ENCODE data around the gene TRPC4.

The TRPC4 gene

DNA sequence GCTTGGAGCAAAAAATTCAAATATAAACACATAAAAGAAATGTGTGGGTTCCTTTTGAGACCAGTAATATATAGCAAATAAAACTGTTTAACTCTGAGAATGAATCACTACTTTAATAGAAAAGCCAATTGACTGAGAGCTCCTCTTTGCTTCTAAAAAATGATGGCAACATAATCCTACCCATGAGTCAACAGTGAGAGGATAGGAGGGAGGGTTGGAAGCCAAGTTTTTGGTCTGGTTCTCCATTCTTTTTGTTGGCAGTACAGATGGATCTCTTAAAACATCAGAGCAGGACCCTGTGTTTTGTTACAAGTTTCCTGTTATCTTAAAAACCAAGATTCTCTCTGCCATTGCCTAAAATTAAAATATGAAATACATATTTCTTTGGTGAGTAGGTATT lies 221.0 kb downstream of the TRPC4 start:
- no peak overlapping the region for H3K4me3 ChIP-seq (replicated peaks; ENCODE audit: low read depth, low read length)
- peak; percentile 74 for DNase-seq (ENCODE audit: low read depth)
- TF ChIP-seq, protein P1, sequence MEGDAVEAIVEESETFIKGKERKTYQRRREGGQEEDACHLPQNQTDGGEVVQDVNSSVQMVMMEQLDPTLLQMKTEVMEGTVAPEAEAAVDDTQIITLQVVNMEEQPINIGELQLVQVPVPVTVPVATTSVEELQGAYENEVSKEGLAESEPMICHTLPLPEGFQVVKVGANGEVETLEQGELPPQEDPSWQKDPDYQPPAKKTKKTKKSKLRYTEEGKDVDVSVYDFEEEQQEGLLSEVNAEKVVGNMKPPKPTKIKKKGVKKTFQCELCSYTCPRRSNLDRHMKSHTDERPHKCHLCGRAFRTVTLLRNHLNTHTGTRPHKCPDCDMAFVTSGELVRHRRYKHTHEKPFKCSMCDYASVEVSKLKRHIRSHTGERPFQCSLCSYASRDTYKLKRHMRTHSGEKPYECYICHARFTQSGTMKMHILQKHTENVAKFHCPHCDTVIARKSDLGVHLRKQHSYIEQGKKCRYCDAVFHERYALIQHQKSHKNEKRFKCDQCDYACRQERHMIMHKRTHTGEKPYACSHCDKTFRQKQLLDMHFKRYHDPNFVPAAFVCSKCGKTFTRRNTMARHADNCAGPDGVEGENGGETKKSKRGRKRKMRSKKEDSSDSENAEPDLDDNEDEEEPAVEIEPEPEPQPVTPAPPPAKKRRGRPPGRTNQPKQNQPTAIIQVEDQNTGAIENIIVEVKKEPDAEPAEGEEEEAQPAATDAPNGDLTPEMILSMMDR (IDR thresholded peaks at IDR 0.05; ENCODE audit: low read length, missing control alignments) = no peak

DNA sequence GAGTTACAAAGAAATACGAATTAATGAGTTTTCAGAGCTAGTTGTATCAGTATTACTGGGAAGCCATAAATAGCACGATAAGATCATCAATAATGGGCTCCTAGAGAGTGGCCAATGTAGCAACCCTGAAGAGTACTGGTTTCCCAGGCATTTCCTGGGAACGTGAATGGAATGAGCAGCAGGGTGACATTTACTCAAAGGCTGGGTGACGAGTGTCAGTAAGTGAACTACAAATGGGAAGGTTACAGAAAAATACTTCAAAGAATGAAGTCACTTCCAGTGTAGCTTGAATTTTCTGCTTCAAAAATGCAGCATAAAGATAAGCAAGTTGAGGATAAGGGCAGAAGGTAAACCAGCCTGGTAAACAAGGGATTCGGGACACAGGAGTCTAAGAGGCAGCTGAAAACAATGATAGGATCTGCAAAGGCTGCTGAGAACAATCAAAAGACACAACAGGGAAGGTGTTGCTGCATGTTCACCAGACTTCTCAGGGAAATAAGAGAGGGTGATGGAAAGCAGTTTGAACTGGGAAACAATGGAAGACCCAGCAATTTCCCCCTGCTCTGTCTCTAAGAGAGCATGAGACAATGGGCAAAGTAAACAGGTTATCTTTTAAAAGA lies 222.4 kb downstream of the TRPC4 start:
- H3K4me3 ChIP-seq (replicated peaks; ENCODE audit: low read depth, low read length) = no peak overlapping the region
- DNase-seq (ENCODE audit: low read depth) = peak; percentile 36
- TF ChIP-seq, protein P1 (IDR thresholded peaks at IDR 0.05; ENCODE audit: low read length, missing control alignments) = no peak

DNA sequence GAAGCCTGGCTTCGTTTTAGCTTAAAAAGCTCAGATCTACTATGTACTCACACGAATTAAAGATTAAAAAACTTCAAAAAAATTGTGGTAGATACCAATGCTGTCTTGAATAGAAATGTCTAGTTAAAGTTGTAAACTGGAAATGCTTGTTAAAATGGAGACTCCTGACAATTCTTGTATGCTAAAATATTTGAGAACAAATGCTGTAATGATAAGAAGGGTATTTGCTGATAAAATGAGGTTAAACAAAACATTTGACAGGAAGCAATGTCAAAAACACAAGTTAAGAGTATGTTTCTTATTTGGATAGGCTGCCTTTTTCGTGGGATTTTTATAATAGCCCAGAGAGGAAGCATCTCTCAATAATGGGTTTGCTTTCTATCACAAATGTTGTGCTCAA lies 223.0 kb downstream of the TRPC4 start:
- TF ChIP-seq, protein P1 (IDR thresholded peaks at IDR 0.05; ENCODE audit: low read length, missing control alignments) = no peak
- no peak overlapping the region for H3K4me3 ChIP-seq (replicated peaks; ENCODE audit: low read depth, low read length)
- peak; percentile 36 for DNase-seq (ENCODE audit: low read depth)

GRCh38 chr13:37645181-37645740 lies 224.3 kb downstream of the TRPC4 start:
- DNase-seq (ENCODE audit: low read depth) = no peak
- TF ChIP-seq, protein P1 (IDR thresholded peaks at IDR 0.05; ENCODE audit: low read length, missing control alignments) = no peak
- H3K4me3 ChIP-seq (replicated peaks; ENCODE audit: low read depth, low read length) = no peak overlapping the region

GRCh38 chr13:37641391-37641790 lies 228.2 kb downstream of the TRPC4 start:
- H3K4me3 ChIP-seq (replicated peaks; ENCODE audit: low read depth, low read length) = no peak overlapping the region
- TF ChIP-seq, protein P1 (IDR thresholded peaks at IDR 0.05; ENCODE audit: low read length, missing control alignments) = no peak
- no peak for DNase-seq (ENCODE audit: low read depth)

GRCh38 chr13:37640499-37640898 lies 229.1 kb downstream of the TRPC4 start:
- DNase-seq (ENCODE audit: low read depth) = peak; percentile 91
- TF ChIP-seq, protein P1 (IDR thresholded peaks at IDR 0.05; ENCODE audit: low read length, missing control alignments) = peak; percentile 82
- no peak overlapping the region for H3K4me3 ChIP-seq (replicated peaks; ENCODE audit: low read depth, low read length)

GRCh38 chr13:37636701-37637100 lies 232.9 kb downstream of the TRPC4 start:
- no peak for DNase-seq (ENCODE audit: low read depth)
- no peak overlapping the region for H3K4me3 ChIP-seq (replicated peaks; ENCODE audit: low read depth, low read length)
- TF ChIP-seq, protein P1 (IDR thresholded peaks at IDR 0.05; ENCODE audit: low read length, missing control alignments) = no peak

All from fibroblast of pulmonary artery (primary cell).